A673 (cell line): ENCODE results near the gene NAPB. TPM values are rescaled to one million over a fixed set of nuclear protein-coding genes. Genes with fewer than 3 reads are reported as not detected.

Source experiments
- BruUV-seq: library from RNA; stranded (reverse); fragments of 400-500 nt; replicated peaks from 2 replicates; lab custom pipeline; 2021; lab: Mats Ljungman, UMichigan
- CTCF ChIA-PET: fragments of 300-600 bp; sonication (Branson Sonifier 250); formaldehyde crosslinking; loops from one replicate; lab custom pipeline; 2022; ENCODE audit warnings: antibody characterized with exemption; lab: Charles Lee
- POLR2A ChIA-PET: fragments of 300-600 bp; sonication (Branson Sonifier 250); formaldehyde crosslinking; loops from one replicate; lab custom pipeline; 2022; ENCODE audit warnings: antibody characterized with exemption; ENCODE audit not compliant: low non-redundant PET; lab: Charles Lee
- DNase-seq: peaks from one replicate; pipeline ENCODE4 v3.0.0-alpha.2; 2015; ENCODE audit warnings: low spot score
- H3K27ac ChIP-seq: fragments of 200-600 bp; sonication (generic); 2 replicates; pipeline ENCODE4 v1.5.1; 2016; ENCODE audit warnings: mixed run types, low read depth, mild to moderate bottlenecking, mixed read lengths, antibody characterized with exemption, low read length; ENCODE audit not compliant: poor library complexity, severe bottlenecking
- H3K27me3 ChIP-seq: fragments of 200-600 bp; sonication (generic); replicated peaks from 2 replicates; pipeline ENCODE4 v1.6.1; 2017; ENCODE audit warnings: mixed run types, low read depth, mild to moderate bottlenecking, mixed read lengths, antibody characterized with exemption, low read length; ENCODE audit not compliant: insufficient read depth, poor library complexity
- H3K36me3 ChIP-seq: fragments of 200-600 bp; sonication (generic); 2 replicates; pipeline ENCODE4 v1.6.1; 2016; ENCODE audit warnings: mixed run types, mild to moderate bottlenecking, mixed read lengths, antibody characterized with exemption, low read length; ENCODE audit not compliant: insufficient read depth, poor library complexity, severe bottlenecking
- H3K4me1 ChIP-seq: fragments of 200-600 bp; sonication (generic); 2 replicates; pipeline ENCODE4 v1.6.1; 2017; ENCODE audit warnings: mixed run types, mild to moderate bottlenecking, mixed read lengths, antibody characterized with exemption, low read length; ENCODE audit not compliant: insufficient read depth, poor library complexity, severe bottlenecking
- H3K4me3 ChIP-seq: fragments of 200-600 bp; sonication (generic); 2 replicates; pipeline ENCODE4 v1.5.1; 2016; ENCODE audit warnings: low read depth, mixed run types, mild to moderate bottlenecking, mixed read lengths, low read length; ENCODE audit not compliant: poor library complexity, severe bottlenecking
- H3K9me3 ChIP-seq: fragments of 200-600 bp; sonication (generic); 2 replicates; pipeline ENCODE4 v1.6.1; 2016; ENCODE audit warnings: mixed run types, low read depth, mild to moderate bottlenecking, mixed read lengths, antibody characterized with exemption, low read length; ENCODE audit not compliant: poor library complexity, severe bottlenecking
- EZH2 ChIP-seq: fragments of 200-600 bp; sonication (generic); IDR thresholded peaks from 2 replicates; pipeline ENCODE4 v1.6.1; 2017; ENCODE audit warnings: borderline replicate concordance, low read depth, mild to moderate bottlenecking, mixed read lengths, antibody characterized with exemption, low read length; ENCODE audit not compliant: poor library complexity, severe bottlenecking
- intact Hi-C: fragments of 100-400 bp; cut with micrococcal nuclease; formaldehyde crosslinking; loops from one replicate; pipeline ENCODE4 v1.10.0; 2022; ENCODE audit not compliant: unreplicated experiment
- total RNA-seq: library from RNA; stranded (reverse); gene quantifications from 2 replicates; pipeline ENCODE4 v1.2.3, GENCODE V29; 2021
- TF ChIP-seq, protein P1 (sequence below): fragments of 300-800, 200-600 bp; sonication (generic); conservative IDR thresholded peaks from 2 replicates; pipeline ENCODE4 v1.5.1; 2017; ENCODE audit warnings: low read depth, mild to moderate bottlenecking, antibody characterized with exemption, low read length, moderate library complexity, mixed read lengths

NAPB gene
- total RNA-seq, 1 experiment from 2014 or later, result 11.6 TPM

DNA sequence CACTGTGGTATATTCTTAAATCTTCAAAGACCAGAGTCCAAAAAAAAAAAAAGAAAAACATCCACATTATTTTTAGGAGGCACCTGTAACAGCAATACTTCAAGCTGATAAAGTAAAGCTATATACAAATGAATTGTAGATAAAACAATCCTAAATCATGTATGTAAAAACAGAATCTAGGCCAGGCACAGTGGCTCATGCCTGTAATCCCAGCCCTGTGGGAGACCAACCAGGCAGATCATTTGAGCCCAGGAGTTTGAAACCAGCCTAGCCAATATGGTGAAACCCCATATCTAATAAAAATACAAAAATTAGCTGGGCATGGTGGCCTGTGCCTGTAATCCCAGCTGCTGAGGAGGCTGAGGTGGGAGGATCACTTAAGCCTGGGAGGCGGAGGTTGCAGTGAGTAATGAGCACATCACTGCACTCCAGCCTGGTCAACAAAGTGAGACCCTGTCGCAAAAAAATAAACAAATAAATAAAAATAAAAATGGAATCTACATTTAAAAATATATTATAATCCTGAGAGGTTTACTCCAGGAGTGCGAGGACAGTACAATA, 7.3 kb downstream of the NAPB start:
- intact Hi-C loops, result no loop called here
- POLR2A ChIA-PET, result no interaction called here
- Histone ChIP-seq H3K36me3 (no peaks in the 10 kb centered on the region), H3K27ac (no peak overlapping the region), H3K27me3 (no peaks in the 10 kb centered on the region), H3K4me3 (no peak overlapping the region), H3K9me3 (no peaks in the 10 kb centered on the region), H3K4me1 (peaks cover 18% of the 10 kb centered on the region)
- no peak for DNase-seq
- no TSS peak for BruUV-seq
- TF ChIP-seq, protein P1, sequence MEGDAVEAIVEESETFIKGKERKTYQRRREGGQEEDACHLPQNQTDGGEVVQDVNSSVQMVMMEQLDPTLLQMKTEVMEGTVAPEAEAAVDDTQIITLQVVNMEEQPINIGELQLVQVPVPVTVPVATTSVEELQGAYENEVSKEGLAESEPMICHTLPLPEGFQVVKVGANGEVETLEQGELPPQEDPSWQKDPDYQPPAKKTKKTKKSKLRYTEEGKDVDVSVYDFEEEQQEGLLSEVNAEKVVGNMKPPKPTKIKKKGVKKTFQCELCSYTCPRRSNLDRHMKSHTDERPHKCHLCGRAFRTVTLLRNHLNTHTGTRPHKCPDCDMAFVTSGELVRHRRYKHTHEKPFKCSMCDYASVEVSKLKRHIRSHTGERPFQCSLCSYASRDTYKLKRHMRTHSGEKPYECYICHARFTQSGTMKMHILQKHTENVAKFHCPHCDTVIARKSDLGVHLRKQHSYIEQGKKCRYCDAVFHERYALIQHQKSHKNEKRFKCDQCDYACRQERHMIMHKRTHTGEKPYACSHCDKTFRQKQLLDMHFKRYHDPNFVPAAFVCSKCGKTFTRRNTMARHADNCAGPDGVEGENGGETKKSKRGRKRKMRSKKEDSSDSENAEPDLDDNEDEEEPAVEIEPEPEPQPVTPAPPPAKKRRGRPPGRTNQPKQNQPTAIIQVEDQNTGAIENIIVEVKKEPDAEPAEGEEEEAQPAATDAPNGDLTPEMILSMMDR, result no peak
- no peak for TF ChIP-seq EZH2
- CTCF ChIA-PET, result no interaction called here

DNA sequence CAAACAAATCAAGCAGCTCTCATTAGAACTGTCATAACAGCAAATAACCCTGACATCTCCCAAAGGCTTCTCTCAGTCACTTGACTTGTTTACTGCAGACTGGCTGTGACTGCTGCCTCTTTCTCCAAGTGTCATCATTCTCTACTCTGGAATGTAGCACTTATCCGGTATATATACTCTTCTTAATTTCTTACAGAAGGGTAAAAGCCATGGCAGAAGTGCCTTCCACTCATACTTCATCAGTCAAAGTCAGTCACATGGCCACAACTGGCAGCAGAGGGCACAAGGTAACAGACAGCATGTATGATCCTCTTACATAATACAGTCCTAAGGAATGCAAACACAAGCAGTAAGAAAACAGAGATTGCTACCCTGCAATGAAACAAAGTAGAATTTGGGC, 9.3 kb downstream of the NAPB start:
- intact Hi-C loops, result no loop called here
- TF ChIP-seq, protein P1, result no peak
- TF ChIP-seq EZH2, result no peak

DNA sequence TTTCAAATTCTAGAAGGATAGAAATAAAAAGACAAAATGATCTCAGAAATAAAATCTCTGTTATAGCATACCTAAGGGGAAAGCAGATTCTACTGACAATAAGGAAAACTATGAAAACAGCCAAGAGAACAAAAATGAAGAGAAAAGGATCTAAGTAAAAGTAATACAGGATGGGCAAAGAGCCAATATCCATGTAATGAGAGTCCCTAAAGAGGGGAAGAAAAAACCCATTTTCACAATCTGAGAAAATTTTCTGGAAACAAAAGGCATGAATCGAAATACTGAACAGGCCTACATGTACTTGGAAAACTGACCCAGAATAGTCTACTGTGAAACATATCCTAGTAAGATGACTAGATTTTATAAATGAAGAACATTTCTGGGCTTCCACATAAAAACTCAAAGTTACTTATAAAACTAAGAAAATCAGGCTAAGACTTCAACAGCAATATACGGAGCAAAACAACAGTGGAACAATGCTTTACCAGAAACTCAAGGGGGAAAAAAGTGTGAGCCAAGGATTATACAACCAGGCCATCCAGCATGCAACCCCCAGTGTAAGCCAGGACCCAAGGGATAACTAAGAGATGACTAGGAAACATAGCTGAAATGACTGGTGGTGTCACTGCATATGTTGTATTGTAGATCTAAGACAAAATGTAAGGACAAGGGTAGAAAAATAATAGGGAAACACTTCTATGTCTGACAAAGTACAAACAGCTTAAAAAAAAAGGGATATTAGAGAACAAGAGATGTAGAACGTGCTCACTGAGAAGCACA, 10.2 kb downstream of the NAPB start:
- no peaks in the 10 kb centered on the region for H3K27me3 ChIP-seq
- intact Hi-C loops, result no loop called here
- CTCF ChIA-PET, result no interaction called here
- H3K36me3 ChIP-seq, result no peaks in the 10 kb centered on the region
- no peak for DNase-seq
- no peak overlapping the region for H3K27ac ChIP-seq
- no TSS peak for BruUV-seq
- H3K4me1 ChIP-seq, result peaks cover 13% of the 10 kb centered on the region
- H3K4me3 ChIP-seq, result no peak overlapping the region
- POLR2A ChIA-PET, result no interaction called here
- TF ChIP-seq EZH2, result no peak
- TF ChIP-seq, protein P1, result no peak
- no peaks in the 10 kb centered on the region for H3K9me3 ChIP-seq

More for the DNA sequence above, 9.3 kb downstream of the NAPB start:
- DNase-seq, result peak; percentile 17
- no peak overlapping the region for H3K27ac ChIP-seq
- H3K36me3 ChIP-seq, result no peaks in the 10 kb centered on the region
- no TSS peak for BruUV-seq
- no peaks in the 10 kb centered on the region for H3K9me3 ChIP-seq
- H3K27me3 ChIP-seq, result no peaks in the 10 kb centered on the region
- H3K4me3 ChIP-seq, result no peak overlapping the region
- peaks cover 13% of the 10 kb centered on the region for H3K4me1 ChIP-seq
- CTCF ChIA-PET, result no interaction called here
- POLR2A ChIA-PET, result no interaction called here
